SJSA1 (cell line): Measurements from ENCODE around the gene FAM32A. TPM values are rescaled to one million over a fixed set of nuclear protein-coding genes. Genes with fewer than 3 reads are reported as not detected.
"Not testable (repeated sequence)": the region's sequence is repeated elsewhere in the genome, so short reads cannot be mapped to it uniquely, and the experiment has no call there.

ENCODE experiments used
- DNase-seq, 2 experiments: peaks; one replicate each; pipeline ENCODE4 v3.0.0-alpha.2; 2015 to 2020; ENCODE audit warnings: low spot score in 2 of 2, low read depth in 1 of 2
- H3K27ac ChIP-seq: fragments of 250-450 bp; sonication (Bioruptor Pico); 2 replicates; pipeline ENCODE4 v1.5.1; 2020; ENCODE audit warnings: mild to moderate bottlenecking, moderate library complexity
- H3K27me3 ChIP-seq: fragments of 250-450 bp; sonication (Bioruptor Pico); replicated peaks from 2 replicates; pipeline ENCODE4 v1.5.1; 2020; ENCODE audit warnings: mild to moderate bottlenecking, moderate library complexity
- H3K36me3 ChIP-seq: fragments of 250-450 bp; sonication (Bioruptor Pico); 2 replicates; pipeline ENCODE4 v1.5.1; 2020; ENCODE audit warnings: mild to moderate bottlenecking
- H3K4me1 ChIP-seq: fragments of 250-450 bp; sonication (Bioruptor Pico); replicated peaks from 2 replicates; pipeline ENCODE4 v1.6.1; 2021; ENCODE audit warnings: mild to moderate bottlenecking
- H3K4me3 ChIP-seq: fragments of 250-450 bp; sonication (Bioruptor Pico); 2 replicates; pipeline ENCODE4 v1.5.1; 2020; ENCODE audit warnings: mild to moderate bottlenecking
- H3K9me3 ChIP-seq: fragments of 250-450 bp; sonication (Bioruptor Pico); replicated peaks from 2 replicates; pipeline ENCODE4 v1.5.1; 2020; ENCODE audit warnings: mild to moderate bottlenecking
- total RNA-seq: library from RNA; depleted of rRNA; stranded (reverse); fragments of >200 nt; shearing (Covaris generic); gene quantifications from 2 replicates; pipeline ENCODE4 v1.2.3, GENCODE V29; 2014

Gene FAM32A
- total RNA-seq, 1 experiment from 2014 or later = 133 TPM

- Histone ChIP-seq H3K27ac (no peak overlapping the region), H3K36me3 (no peaks in the 10 kb centered on the region), H3K4me1 (no peaks in the 10 kb centered on the region), H3K9me3 (no peaks in the 10 kb centered on the region), H3K27me3 (no peaks in the 10 kb centered on the region), H3K4me3 (no peak overlapping the region)
- no peak for DNase-seq
Observed at GRCh38 chr19:16155128-16155527, 30.1 kb upstream of the FAM32A start.

DNA sequence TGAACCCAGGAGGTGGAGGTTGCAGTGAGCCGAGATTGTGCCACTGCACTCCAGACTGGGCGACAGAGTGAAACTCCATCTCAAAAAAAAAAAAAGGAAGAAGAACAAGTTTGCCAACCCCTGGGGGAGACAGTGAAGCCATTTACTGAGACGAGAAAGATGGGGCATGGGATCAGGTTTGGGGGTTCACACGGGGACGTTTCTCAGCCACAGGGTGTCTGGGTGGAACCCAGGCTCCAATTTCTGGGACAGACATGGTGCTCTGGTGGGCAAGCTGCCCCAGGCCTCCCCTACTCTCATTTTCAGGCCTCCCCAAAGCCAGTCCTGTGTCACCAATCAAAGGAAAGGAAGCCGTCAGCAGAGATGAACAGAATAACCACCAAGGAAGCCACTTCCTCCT lies 28.3 kb upstream of the FAM32A start:
- peaks cover 12% of the 10 kb centered on the region for H3K4me1 ChIP-seq
- no peaks in the 10 kb centered on the region for H3K9me3 ChIP-seq
- H3K4me3 ChIP-seq = no peak overlapping the region
- H3K27me3 ChIP-seq = no peaks in the 10 kb centered on the region
- H3K27ac ChIP-seq = no peak overlapping the region
- no peaks in the 10 kb centered on the region for H3K36me3 ChIP-seq
- no peak for DNase-seq

GRCh38 chr19:16157601-16158000 lies 27.6 kb upstream of the FAM32A start:
- H3K9me3 ChIP-seq = no peaks in the 10 kb centered on the region
- H3K36me3 ChIP-seq = no peaks in the 10 kb centered on the region
- no peak for DNase-seq
- H3K4me3 ChIP-seq = no peak overlapping the region
- no peak overlapping the region for H3K27ac ChIP-seq
- peaks cover 12% of the 10 kb centered on the region for H3K4me1 ChIP-seq
- H3K27me3 ChIP-seq = no peaks in the 10 kb centered on the region

- Histone ChIP-seq H3K27ac (no peak overlapping the region), H3K36me3 (no peaks in the 10 kb centered on the region), H3K27me3 (no peaks in the 10 kb centered on the region), H3K4me1 (peaks cover 17% of the 10 kb centered on the region), H3K4me3 (no peak overlapping the region), H3K9me3 (no peaks in the 10 kb centered on the region)
- DNase-seq = no peak
Observed at GRCh38 chr19:16159655-16160054, 25.6 kb upstream of the FAM32A start.

GRCh38 chr19:16160445-16160942 lies 24.7 kb upstream of the FAM32A start:
- no peaks in the 10 kb centered on the region for H3K36me3 ChIP-seq
- peaks cover 17% of the 10 kb centered on the region for H3K4me1 ChIP-seq
- no peak overlapping the region for H3K27ac ChIP-seq
- no peak overlapping the region for H3K4me3 ChIP-seq
- H3K9me3 ChIP-seq = no peaks in the 10 kb centered on the region
- DNase-seq = no peak
- H3K27me3 ChIP-seq = no peaks in the 10 kb centered on the region

- Histone ChIP-seq H3K27ac (peak overlapping the region; percentile 30; the same call in 1 of the 2 replicates), H3K4me1 (peaks cover 17% of the 10 kb centered on the region), H3K4me3 (no peak overlapping the region), H3K36me3 (no peaks in the 10 kb centered on the region), H3K9me3 (no peaks in the 10 kb centered on the region), H3K27me3 (no peaks in the 10 kb centered on the region)
- peak in 1 of 2 experiments; percentile 61 for DNase-seq
Observed at GRCh38 chr19:16160943-16161560, 24.2 kb upstream of the FAM32A start.

- Histone ChIP-seq H3K4me1 (peaks cover 17% of the 10 kb centered on the region), H3K4me3 (no peak overlapping the region), H3K36me3 (no peaks in the 10 kb centered on the region), H3K27ac (no peak overlapping the region), H3K27me3 (no peaks in the 10 kb centered on the region), H3K9me3 (no peaks in the 10 kb centered on the region)
- DNase-seq = peak in 1 of 2 experiments; percentile 26
Observed at GRCh38 chr19:16161840-16162239, 23.4 kb upstream of the FAM32A start.

- DNase-seq = no peak
- no peak overlapping the region for H3K27ac ChIP-seq
- peaks cover 17% of the 10 kb centered on the region for H3K4me1 ChIP-seq
- H3K36me3 ChIP-seq = no peaks in the 10 kb centered on the region
- no peak overlapping the region for H3K4me3 ChIP-seq
- H3K27me3 ChIP-seq = no peaks in the 10 kb centered on the region
- no peaks in the 10 kb centered on the region for H3K9me3 ChIP-seq
Observed at GRCh38 chr19:16164222-16164890, 20.9 kb upstream of the FAM32A start.

DNA sequence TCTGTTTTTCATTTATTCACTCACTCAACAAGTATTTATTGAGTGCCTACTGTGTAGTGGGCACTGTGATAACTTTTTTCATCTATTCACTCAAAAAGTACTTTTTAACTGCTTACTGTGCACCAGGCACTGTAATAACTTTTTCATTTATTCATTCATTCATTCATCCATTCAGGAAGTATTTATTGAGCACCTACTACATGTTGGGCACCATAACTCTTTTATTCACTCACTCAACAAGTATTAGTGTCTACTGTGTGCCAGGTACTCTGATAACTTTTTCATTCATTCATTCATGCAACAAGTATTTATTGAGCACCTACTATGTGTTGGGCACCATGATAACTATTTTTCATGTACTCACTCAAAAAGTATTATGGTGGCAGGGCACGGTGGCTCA lies 18.8 kb upstream of the FAM32A start:
- Histone ChIP-seq H3K9me3 (no peaks in the 10 kb centered on the region), H3K4me1 (peaks cover 8% of the 10 kb centered on the region), H3K36me3 (no peaks in the 10 kb centered on the region), H3K27me3 (no peaks in the 10 kb centered on the region), H3K4me3 (no peak overlapping the region), H3K27ac (no peak overlapping the region)
- DNase-seq = no peak

DNA sequence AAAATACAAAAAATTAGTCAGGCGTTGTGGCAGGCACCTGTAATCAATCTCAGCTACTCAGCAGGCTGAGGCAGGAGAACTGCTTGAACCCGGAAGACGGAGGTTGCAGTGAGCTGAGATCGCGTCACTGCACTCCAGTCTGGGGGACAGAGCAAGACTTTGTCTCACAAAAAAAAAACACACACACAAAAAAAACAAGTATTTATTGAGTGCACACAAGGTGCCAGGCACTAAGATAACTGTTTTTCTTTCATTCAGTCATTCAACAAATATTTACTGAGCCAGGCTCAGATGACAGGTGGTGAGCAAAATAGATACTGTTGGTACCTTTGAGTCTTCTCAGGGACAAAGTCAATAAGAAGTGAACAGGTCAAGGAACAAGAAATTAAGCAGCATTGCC lies 18.2 kb upstream of the FAM32A start:
- no peak overlapping the region for H3K4me3 ChIP-seq
- no peaks in the 10 kb centered on the region for H3K9me3 ChIP-seq
- H3K27me3 ChIP-seq = no peaks in the 10 kb centered on the region
- H3K27ac ChIP-seq = no peak overlapping the region
- no peaks in the 10 kb centered on the region for H3K36me3 ChIP-seq
- peaks cover 5% of the 10 kb centered on the region for H3K4me1 ChIP-seq
- DNase-seq = no peak

- Histone ChIP-seq H3K4me1 (no peaks in the 10 kb centered on the region), H3K9me3 (no peaks in the 10 kb centered on the region), H3K36me3 (no peaks in the 10 kb centered on the region), H3K27me3 (no peaks in the 10 kb centered on the region), H3K27ac (no peak overlapping the region), H3K4me3 (no peak overlapping the region)
- DNase-seq = no peak
Observed at GRCh38 chr19:16168465-16169081, 16.6 kb upstream of the FAM32A start.

DNA sequence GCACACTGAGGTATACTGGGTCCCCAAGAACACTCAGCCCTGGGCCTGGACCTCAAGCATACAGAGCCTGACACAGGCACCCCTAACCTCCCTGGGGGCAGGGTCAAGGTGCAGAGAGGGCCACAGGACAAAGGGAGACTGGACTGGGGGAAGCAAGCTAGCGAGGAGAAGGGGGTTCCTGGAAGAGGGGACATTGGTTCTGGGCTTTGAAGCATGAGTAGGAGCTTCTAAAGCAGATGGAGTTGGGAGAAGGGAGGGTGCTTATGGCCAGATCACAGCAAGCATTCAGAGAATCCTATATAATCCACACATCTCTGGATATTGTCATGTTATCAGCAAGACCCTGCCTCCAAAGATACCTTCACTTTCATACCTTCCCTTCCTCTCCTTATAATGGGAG lies 15.1 kb upstream of the FAM32A start:
- no peaks in the 10 kb centered on the region for H3K4me1 ChIP-seq
- no peaks in the 10 kb centered on the region for H3K9me3 ChIP-seq
- H3K27me3 ChIP-seq = no peaks in the 10 kb centered on the region
- no peak overlapping the region for H3K4me3 ChIP-seq
- H3K36me3 ChIP-seq = no peaks in the 10 kb centered on the region
- DNase-seq = no peak
- no peak overlapping the region for H3K27ac ChIP-seq

DNA sequence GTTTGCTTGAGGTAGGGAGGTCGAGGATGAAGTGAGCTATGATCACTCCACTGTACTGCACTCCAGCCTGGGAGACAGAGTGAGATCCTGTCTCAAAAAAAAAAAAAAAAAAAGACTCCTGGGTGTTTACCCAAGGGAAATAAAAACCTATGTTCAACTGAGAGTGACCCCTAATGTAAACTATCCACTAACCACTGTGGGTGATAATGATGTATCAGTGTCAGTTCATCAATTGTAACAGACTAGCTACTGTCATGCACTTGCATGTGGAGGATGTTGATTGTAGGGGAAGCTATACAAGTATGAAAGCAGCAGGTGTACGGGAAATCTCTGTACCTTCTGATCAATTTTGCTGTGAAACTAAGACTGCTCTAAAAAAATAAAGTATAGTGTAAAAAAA lies 9.3 kb upstream of the FAM32A start:
- no peak for DNase-seq
- peaks cover 8% of the 10 kb centered on the region for H3K4me1 ChIP-seq
- no peak overlapping the region for H3K4me3 ChIP-seq
- H3K27ac ChIP-seq = no peak overlapping the region
- no peaks in the 10 kb centered on the region for H3K36me3 ChIP-seq
- no peaks in the 10 kb centered on the region for H3K9me3 ChIP-seq
- no peaks in the 10 kb centered on the region for H3K27me3 ChIP-seq

DNA sequence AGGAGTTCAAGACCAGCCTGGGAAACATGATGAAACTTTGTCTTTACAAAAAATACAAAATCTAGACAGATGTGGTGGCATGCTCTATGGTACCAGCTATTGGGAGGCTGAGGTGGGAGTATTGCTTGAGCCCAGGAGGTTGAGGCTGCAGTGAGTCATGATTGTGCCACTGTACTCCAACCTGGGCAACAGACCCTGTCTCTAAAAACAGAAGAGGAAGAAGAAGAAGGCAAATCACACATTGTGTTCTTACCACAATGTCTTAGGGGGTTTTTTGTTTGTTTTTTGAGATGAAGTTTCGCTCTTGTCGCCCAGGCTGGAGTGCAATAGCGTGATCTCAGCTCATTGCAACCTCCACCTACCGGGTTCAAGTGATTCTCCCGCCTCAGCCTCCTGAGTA lies 6.3 kb upstream of the FAM32A start:
- H3K4me1 ChIP-seq = peaks cover 13% of the 10 kb centered on the region
- H3K27ac ChIP-seq, H3K27me3 ChIP-seq, DNase-seq, H3K36me3 ChIP-seq, H3K4me3 ChIP-seq, H3K9me3 ChIP-seq: not testable (repeated sequence)
